Measurements from ENCODE around the gene INO80C. TPM values are rescaled to one million over a fixed set of nuclear protein-coding genes. Genes with fewer than 3 reads are reported as not detected.

The INO80C gene
- total RNA-seq, 2 experiments from 2014 or later, result 34.4 to 36.6 TPM

DNA sequence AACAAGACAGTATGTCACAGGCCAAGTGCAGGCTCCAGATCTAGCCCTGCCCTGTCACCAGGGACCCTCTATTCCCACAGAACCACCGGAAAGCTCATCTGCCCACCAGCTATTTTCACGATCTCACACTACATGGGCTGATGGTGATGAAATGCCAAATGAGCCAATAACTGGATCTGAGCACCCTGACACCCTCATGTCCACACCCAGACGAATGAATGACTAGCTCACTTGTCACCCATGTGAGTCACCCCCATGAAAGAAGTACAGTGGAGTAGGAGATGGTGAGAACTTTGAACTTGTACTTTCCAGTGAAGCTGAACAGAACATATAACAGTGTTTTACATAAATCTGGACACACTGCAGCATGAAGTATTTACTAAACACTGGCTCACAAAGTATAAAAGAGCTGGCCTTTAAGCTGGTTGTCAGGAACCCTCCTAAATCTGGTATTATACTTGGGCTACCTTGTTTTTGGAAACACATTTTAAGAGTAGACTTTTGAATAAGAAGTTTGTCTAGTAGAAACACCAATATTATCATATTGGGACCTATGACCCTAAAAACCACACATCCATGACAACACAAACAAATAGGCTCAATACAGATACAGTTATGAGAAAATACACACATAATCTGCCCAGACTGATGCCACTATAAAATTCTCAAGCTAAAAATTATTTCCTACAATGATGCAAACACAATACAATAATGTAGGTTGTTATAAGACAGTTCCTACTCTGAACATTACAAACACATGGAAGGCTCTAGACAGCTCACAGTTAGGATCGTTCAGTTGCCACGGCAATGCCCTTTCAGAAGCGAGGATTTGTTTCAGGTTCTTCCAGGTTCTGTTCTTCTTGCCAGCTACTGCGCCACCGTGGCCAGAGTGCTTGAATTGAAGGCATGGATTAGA, 19.0 kb downstream of the INO80C start:
- CTCF ChIA-PET, result interaction anchor here (0.6 kb wide), 2 partner anchors 105 to 145 kb away, joined by 3 read pairs; no protein-coding TSS in a partner anchor
- Mint-ChIP-seq H3K36me3 (ENCODE audit: low read depth) (peaks cover 20% of the 10 kb centered on the region), H3K4me1 (ENCODE audit: low read depth) (peaks cover 43% of the 10 kb centered on the region), H3K27me3 (ENCODE audit: low read depth) (no peaks in the 10 kb centered on the region), H3K9me3 (no peaks in the 10 kb centered on the region), H3K27ac (peak overlapping the region; percentile 9), H3K4me3 (peak overlapping the region; percentile 0)
- peak; percentile 68 for DNase-seq
- intact Hi-C loops (cut with micrococcal nuclease), result loop anchor here (1.0 to 5.0 kb wide), 4 partner anchors 19 to 436 kb away; partner anchors contain the start of genes INO80C and MAPRE2

DNA sequence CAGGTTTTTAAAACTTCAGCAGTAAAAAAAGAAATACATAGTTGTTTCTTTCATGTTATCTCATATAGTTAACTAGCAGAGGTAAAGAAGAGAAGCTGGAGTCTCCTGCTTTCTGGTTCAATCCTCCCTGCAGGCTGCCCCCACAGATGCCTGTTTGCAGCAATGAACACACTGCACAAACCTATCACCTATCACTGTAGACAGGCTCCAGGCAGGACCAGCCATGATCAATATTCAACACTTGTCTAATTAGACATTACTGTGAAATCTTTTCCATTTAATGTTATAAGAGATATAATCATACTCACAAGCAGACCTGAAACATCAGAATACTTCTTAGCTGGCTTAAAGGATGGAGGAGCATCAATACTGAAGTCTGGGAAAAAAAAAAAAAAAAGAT, 19.8 kb downstream of the INO80C start:
- H3K9me3 Mint-ChIP-seq, result no peaks in the 10 kb centered on the region
- CTCF ChIA-PET, result interaction anchor here (0.6 kb wide), 1 partner anchor 104 kb away, joined by 3 read pairs; no protein-coding TSS in a partner anchor
- peak overlapping the region; percentile 8 for H3K4me3 Mint-ChIP-seq
- H3K27me3 Mint-ChIP-seq (ENCODE audit: low read depth), result no peaks in the 10 kb centered on the region
- peak overlapping the region; percentile 30 for H3K27ac Mint-ChIP-seq
- DNase-seq, result no peak
- H3K4me1 Mint-ChIP-seq (ENCODE audit: low read depth), result peaks cover 38% of the 10 kb centered on the region
- intact Hi-C loops (cut with micrococcal nuclease), result loop anchor here (1.0 to 5.0 kb wide), 4 partner anchors 19 to 436 kb away; partner anchors contain the start of genes INO80C and MAPRE2
- peaks cover 28% of the 10 kb centered on the region for H3K36me3 Mint-ChIP-seq (ENCODE audit: low read depth)

DNA sequence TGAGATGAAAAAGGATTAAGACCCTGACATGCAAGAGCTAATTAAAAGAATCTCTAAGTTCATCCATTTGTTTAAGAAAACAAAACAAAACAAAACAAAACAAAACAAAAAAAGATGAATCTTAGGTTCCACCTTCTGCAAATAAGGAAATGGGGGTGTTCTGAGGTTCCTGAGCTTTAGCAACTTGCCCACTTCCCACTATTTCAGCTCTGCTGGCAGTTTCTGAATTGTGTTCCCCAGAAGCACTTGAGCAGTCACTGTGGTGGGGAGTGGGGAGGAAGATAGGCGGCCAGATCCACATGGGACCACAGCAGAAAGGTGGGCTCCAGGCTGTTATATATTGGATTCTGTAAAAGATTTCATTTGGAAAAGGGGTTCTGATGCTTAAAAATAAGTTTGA, 20.3 kb downstream of the INO80C start:
- Mint-ChIP-seq H3K27ac (no peak overlapping the region), H3K4me3 (no peak overlapping the region), H3K9me3 (peaks cover 1% of the 10 kb centered on the region), H3K36me3 (ENCODE audit: low read depth) (peaks cover 31% of the 10 kb centered on the region), H3K4me1 (ENCODE audit: low read depth) (peaks cover 34% of the 10 kb centered on the region), H3K27me3 (ENCODE audit: low read depth) (no peaks in the 10 kb centered on the region)
- CTCF ChIA-PET, result no interaction called here
- intact Hi-C loops (cut with micrococcal nuclease), result loop anchor here (5.0 kb wide), 1 partner anchor 435 kb away; the partner anchor contains the start of gene MAPRE2
- no peak for DNase-seq

DNA sequence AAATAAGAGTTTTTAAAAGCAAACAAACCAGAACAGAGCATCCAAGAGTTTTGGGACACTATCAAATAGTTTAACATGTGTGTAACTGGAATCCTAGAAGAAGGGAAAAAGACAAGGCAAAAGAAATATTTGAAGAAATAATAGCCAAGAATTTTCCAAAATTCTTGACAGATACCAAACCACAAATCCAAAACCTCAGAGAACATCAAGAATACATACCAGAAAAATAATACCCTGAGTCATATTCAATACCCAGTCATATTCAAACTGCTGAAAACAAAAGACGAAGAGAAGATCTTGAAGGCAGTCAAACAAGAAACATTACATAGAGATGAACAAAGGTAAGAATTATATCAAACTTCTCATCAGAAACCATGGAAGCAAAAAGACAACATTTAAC, 22.9 kb downstream of the INO80C start:
- Mint-ChIP-seq H3K27ac (no peak overlapping the region), H3K4me1 (ENCODE audit: low read depth) (peaks cover 28% of the 10 kb centered on the region), H3K36me3 (ENCODE audit: low read depth) (peaks cover 38% of the 10 kb centered on the region), H3K27me3 (ENCODE audit: low read depth) (no peaks in the 10 kb centered on the region), H3K4me3 (no peak overlapping the region), H3K9me3 (peaks cover 1% of the 10 kb centered on the region)
- CTCF ChIA-PET, result no interaction called here
- DNase-seq, result no peak
- intact Hi-C loops (cut with micrococcal nuclease), result loop anchor here (5.0 kb wide), 1 partner anchor 433 kb away; the partner anchor contains the start of gene MAPRE2

DNA sequence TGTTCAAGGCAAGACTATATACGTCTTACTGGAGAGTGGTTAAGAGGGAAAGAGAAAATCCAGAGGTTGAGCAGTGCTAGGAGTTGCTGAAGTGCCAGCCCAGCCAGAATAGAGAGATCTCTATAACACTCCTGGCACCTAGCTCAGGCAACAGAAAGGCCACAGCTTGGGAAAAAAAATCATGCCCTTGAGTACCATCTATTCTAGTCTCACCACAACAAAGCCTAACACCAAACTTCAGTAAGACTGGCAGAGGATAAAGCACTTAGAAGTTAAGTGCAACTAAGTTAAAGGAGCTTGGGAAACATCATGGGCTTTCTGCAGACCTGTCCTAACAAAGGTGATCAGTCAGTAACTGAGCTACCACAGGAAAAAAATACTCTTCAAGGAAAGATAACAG, 24.2 kb downstream of the INO80C start:
- no peak overlapping the region for H3K27ac Mint-ChIP-seq
- CTCF ChIA-PET, result no interaction called here
- intact Hi-C loops (cut with micrococcal nuclease), result no loop called here
- H3K4me1 Mint-ChIP-seq (ENCODE audit: low read depth), result peaks cover 20% of the 10 kb centered on the region
- peaks cover 44% of the 10 kb centered on the region for H3K36me3 Mint-ChIP-seq (ENCODE audit: low read depth)
- no peaks in the 10 kb centered on the region for H3K27me3 Mint-ChIP-seq (ENCODE audit: low read depth)
- no peak overlapping the region for H3K4me3 Mint-ChIP-seq
- DNase-seq, result no peak
- peaks cover 1% of the 10 kb centered on the region for H3K9me3 Mint-ChIP-seq

DNA sequence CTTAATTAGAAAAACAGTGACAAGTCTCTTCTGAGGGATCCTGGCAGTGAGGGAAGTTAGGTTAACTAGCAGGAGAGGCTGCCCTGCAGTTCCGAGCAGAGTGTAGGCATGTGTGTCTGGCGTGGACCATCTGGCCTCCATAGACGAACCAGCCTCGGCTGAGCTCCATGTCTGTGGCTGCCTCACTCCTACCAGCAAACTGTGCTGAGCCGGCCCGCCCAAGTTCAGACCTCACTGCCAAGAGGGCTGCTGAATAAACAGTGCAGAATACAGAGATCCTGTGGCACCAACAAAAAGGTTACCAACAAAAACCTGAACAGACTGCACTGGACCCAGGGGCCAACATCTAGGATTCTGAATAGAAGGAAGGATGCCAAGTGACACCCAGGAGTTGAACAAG, 27.3 kb downstream of the INO80C start:
- H3K36me3 Mint-ChIP-seq (ENCODE audit: low read depth), result peaks cover 40% of the 10 kb centered on the region
- no peak for DNase-seq
- intact Hi-C loops (cut with micrococcal nuclease), result no loop called here
- no peak overlapping the region for H3K4me3 Mint-ChIP-seq
- no peaks in the 10 kb centered on the region for H3K27me3 Mint-ChIP-seq (ENCODE audit: low read depth)
- CTCF ChIA-PET, result interaction anchor here (1.0 kb wide), 1 partner anchor 13 kb away, joined by 3 read pairs; no protein-coding TSS in a partner anchor
- H3K4me1 Mint-ChIP-seq (ENCODE audit: low read depth), result peaks cover 9% of the 10 kb centered on the region
- H3K27ac Mint-ChIP-seq, result no peak overlapping the region
- H3K9me3 Mint-ChIP-seq, result peaks cover 1% of the 10 kb centered on the region

DNA sequence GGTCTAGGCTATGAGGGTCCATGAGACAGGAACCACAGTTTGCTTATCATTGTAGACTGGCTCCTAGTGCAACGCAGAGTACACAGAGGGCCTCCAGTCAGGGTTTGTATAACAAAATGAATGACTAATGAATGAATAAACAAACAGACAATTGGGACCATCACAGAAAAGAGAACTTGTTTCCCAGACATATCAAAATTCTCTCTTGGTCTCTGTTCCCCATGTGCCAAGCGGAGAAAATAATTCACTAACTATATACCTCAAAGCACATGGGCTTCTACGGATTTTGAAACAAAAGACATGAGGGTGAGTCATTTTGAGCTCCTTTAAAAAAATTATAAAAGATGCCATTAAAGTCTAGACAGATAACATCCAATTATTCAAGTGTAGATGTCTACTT, 28.0 kb downstream of the INO80C start:
- no peak for DNase-seq
- peaks cover 1% of the 10 kb centered on the region for H3K9me3 Mint-ChIP-seq
- peaks cover 4% of the 10 kb centered on the region for H3K4me1 Mint-ChIP-seq (ENCODE audit: low read depth)
- no peaks in the 10 kb centered on the region for H3K27me3 Mint-ChIP-seq (ENCODE audit: low read depth)
- H3K27ac Mint-ChIP-seq, result no peak overlapping the region
- H3K4me3 Mint-ChIP-seq, result no peak overlapping the region
- CTCF ChIA-PET, result interaction anchor here (1.0 kb wide), 1 partner anchor 13 kb away, joined by 3 read pairs; no protein-coding TSS in a partner anchor
- intact Hi-C loops (cut with micrococcal nuclease), result no loop called here
- peaks cover 34% of the 10 kb centered on the region for H3K36me3 Mint-ChIP-seq (ENCODE audit: low read depth)

DNA sequence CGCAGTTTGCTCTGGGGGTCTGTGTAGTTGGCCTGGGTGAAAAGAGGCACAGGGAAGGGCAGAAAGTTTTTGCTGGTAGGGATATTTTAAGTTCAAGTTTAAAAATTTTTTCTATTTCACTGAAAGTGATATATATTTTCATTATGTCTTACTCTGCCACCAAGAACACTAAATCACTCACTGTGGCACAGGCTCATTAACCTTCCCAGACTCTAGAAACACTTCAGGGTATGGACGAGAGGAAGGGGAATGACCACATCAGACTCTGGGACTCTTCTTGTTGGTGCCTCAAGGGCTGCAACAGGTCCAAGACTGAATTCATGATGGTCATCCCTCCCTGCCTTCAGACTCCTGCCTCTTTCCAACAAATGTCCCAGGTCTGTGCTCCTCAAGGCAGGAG, 29.0 kb downstream of the INO80C start:
- intact Hi-C loops (cut with micrococcal nuclease), result no loop called here
- Mint-ChIP-seq H3K36me3 (ENCODE audit: low read depth) (peaks cover 31% of the 10 kb centered on the region), H3K4me1 (ENCODE audit: low read depth) (peaks cover 2% of the 10 kb centered on the region), H3K27me3 (ENCODE audit: low read depth) (no peaks in the 10 kb centered on the region), H3K9me3 (peaks cover 1% of the 10 kb centered on the region), H3K27ac (no peak overlapping the region), H3K4me3 (no peak overlapping the region)
- DNase-seq, result no peak
- CTCF ChIA-PET, result no interaction called here

DNA sequence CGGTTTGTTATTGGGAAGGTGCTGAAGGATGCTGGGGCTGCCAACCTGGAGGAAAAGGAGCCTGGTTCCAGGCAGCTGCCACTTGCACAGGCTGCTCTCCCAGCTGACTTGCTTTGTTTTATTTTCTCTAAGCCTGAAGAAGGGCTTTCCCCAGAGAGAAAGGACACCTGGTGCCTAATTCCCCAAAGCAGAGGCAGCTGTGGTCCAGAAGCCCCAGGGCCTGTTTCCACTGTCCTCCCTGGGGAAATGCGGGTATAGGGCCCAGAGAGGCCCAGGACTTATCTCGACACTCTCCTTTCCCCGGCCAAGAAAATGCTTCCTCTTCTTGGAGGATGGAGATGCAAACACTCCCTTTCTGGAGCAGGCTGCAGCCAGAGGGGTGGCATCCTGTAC, 30.1 kb downstream of the INO80C start:
- DNase-seq, result no peak
- H3K27ac Mint-ChIP-seq, result no peak overlapping the region
- no peaks in the 10 kb centered on the region for H3K27me3 Mint-ChIP-seq (ENCODE audit: low read depth)
- H3K36me3 Mint-ChIP-seq (ENCODE audit: low read depth), result peaks cover 20% of the 10 kb centered on the region
- H3K4me3 Mint-ChIP-seq, result no peak overlapping the region
- intact Hi-C loops (cut with micrococcal nuclease), result no loop called here
- peaks cover under 1% of the 10 kb centered on the region for H3K9me3 Mint-ChIP-seq
- CTCF ChIA-PET, result no interaction called here
- no peaks in the 10 kb centered on the region for H3K4me1 Mint-ChIP-seq (ENCODE audit: low read depth)

DNA sequence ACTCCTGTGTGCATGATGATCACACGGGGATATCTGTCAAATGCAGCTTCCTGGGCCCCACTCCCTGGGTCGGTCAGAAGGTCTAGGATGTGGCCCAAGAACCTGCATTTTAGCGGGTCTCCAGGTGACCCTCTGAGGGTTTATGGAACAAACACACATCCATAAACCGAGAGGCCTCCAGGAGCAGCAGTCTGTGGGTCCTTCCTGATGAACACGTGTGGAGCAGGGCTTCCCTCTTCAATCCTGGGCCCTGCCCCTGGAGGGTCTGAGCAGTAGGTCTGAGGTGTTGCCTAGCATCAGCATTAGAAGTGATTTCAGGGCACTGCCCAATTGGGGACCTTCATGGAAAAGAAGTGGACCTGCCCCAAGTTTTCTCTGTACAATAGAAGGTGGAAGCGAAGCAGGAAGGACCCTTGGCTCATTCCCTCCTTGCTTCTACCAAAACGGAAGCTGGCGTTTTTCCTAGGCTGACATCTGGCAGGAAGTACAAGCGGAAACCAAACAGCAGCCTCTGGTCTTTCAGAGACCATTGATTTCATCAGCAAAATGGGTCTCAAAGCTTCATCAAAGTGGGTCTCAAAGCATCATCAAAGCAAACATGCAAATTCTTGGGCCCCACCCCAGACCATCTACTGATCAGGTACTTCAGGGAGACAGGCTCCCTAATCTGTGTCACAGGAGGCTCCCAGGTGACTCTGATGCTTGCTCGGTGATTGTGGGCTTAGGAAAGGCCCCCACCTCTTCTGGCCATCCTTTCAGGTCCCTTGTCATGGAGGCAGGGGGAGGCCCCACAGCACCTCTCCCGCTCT, 30.7 kb downstream of the INO80C start:
- no peak overlapping the region for H3K4me3 Mint-ChIP-seq
- DNase-seq, result no peak
- CTCF ChIA-PET, result no interaction called here
- H3K4me1 Mint-ChIP-seq (ENCODE audit: low read depth), result no peaks in the 10 kb centered on the region
- H3K27ac Mint-ChIP-seq, result no peak overlapping the region
- H3K9me3 Mint-ChIP-seq, result no peaks in the 10 kb centered on the region
- intact Hi-C loops (cut with micrococcal nuclease), result no loop called here
- peaks cover 16% of the 10 kb centered on the region for H3K36me3 Mint-ChIP-seq (ENCODE audit: low read depth)
- no peaks in the 10 kb centered on the region for H3K27me3 Mint-ChIP-seq (ENCODE audit: low read depth)

DNA sequence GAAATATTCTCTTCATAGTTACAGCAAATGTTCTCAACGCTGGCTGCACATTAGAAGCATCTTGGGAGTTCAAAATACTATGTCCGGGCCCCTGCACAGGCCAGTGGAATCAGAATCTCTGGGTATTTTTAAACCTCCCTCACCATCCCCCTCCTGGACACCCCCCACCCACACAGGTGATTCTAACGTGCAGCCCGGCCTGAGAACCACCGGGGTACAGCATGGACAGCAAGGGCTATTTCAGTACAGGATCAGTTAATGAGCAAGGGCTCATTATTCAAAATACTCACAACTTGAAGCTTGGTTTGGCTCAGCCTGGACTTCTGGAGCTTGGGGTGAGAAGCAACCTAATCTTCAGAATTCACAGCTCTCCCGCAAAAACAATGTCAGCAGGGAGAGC, 31.4 kb downstream of the INO80C start:
- H3K27ac Mint-ChIP-seq, result no peak overlapping the region
- intact Hi-C loops (cut with micrococcal nuclease), result no loop called here
- H3K36me3 Mint-ChIP-seq (ENCODE audit: low read depth), result peaks cover 16% of the 10 kb centered on the region
- H3K4me3 Mint-ChIP-seq, result no peak overlapping the region
- no peaks in the 10 kb centered on the region for H3K27me3 Mint-ChIP-seq (ENCODE audit: low read depth)
- H3K4me1 Mint-ChIP-seq (ENCODE audit: low read depth), result no peaks in the 10 kb centered on the region
- no peaks in the 10 kb centered on the region for H3K9me3 Mint-ChIP-seq
- CTCF ChIA-PET, result no interaction called here
- no peak for DNase-seq

DNA sequence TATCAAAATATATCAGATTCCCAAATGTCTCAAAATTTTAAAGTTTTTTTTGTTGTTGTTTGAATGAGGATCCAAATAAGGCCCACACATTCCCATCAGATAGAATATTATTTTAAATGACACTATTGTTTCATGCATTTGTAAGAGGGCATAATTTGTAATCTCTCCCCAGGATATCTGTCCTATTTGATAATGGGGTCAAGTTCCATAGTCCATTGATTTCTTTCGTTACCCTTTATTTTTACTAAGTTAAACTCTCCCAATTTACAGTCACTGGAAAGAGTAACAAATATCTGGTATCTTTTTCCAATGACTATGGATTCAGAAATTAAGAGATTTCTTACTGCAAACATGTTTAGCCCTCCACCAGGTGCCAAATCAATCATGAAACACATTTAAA, 32.4 kb downstream of the INO80C start:
- Mint-ChIP-seq H3K4me1 (ENCODE audit: low read depth) (no peaks in the 10 kb centered on the region), H3K36me3 (ENCODE audit: low read depth) (peaks cover 13% of the 10 kb centered on the region), H3K27me3 (ENCODE audit: low read depth) (no peaks in the 10 kb centered on the region), H3K27ac (no peak overlapping the region), H3K4me3 (no peak overlapping the region), H3K9me3 (no peaks in the 10 kb centered on the region)
- intact Hi-C loops (cut with micrococcal nuclease), result no loop called here
- DNase-seq, result no peak
- CTCF ChIA-PET, result no interaction called here

Measured in activated naive CD4-positive, alpha-beta T cell treated with anti-CD3 and anti-CD28 coated beads for 36 hours (primary cell).